ENCODE data around the gene SPINK9.

The SPINK9 gene

GRCh38 chr5:148368299-148368698, 32.9 kb downstream of the SPINK9 start:
- DNase-seq (ENCODE audit: low read depth): no peak

- DNase-seq (ENCODE audit: low read depth): no peak
Observed at GRCh38 chr5:148372166-148372725, 36.9 kb downstream of the SPINK9 start.

GRCh38 chr5:148372893-148373292, 37.5 kb downstream of the SPINK9 start:
- no peak for DNase-seq (ENCODE audit: low read depth)

GRCh38 chr5:148374690-148375360, 39.5 kb downstream of the SPINK9 start:
- no peak for DNase-seq (ENCODE audit: low read depth)

- no peak for DNase-seq (ENCODE audit: low read depth)
Observed at GRCh38 chr5:148376198-148376597, 40.8 kb downstream of the SPINK9 start.

- no peak for DNase-seq (ENCODE audit: low read depth)
Observed at GRCh38 chr5:148378670-148379069, 43.3 kb downstream of the SPINK9 start.

- no peak for DNase-seq (ENCODE audit: low read depth)
Observed at GRCh38 chr5:148379340-148379739, 44.0 kb downstream of the SPINK9 start.

- DNase-seq (ENCODE audit: low read depth): no peak
Observed at GRCh38 chr5:148381906-148382305, 46.5 kb downstream of the SPINK9 start.

GRCh38 chr5:148382961-148383360, 47.6 kb downstream of the SPINK9 start:
- DNase-seq (ENCODE audit: low read depth): no peak

GRCh38 chr5:148383564-148384379, 48.4 kb downstream of the SPINK9 start, which contains the start of gene FBXO38:
TSS of gene FBXO38 (plus strand) at chr5:148383958. CDS start at chr5:148394777, 10,819 bp downstream.
- peak; percentile 96 for DNase-seq (ENCODE audit: low read depth)

- no peak for DNase-seq (ENCODE audit: low read depth)
Observed at GRCh38 chr5:148384380-148384737, 49.0 kb downstream of the SPINK9 start.

GRCh38 chr5:148385094-148385493, 49.7 kb downstream of the SPINK9 start:
- no peak for DNase-seq (ENCODE audit: low read depth)

GRCh38 chr5:148386041-148386440, 50.7 kb downstream of the SPINK9 start:
- no peak for DNase-seq (ENCODE audit: low read depth)

- DNase-seq (ENCODE audit: low read depth): no peak
Observed at GRCh38 chr5:148387325-148387724, 52.0 kb downstream of the SPINK9 start.

- no peak for DNase-seq (ENCODE audit: low read depth)
Observed at GRCh38 chr5:148388696-148389095, 53.3 kb downstream of the SPINK9 start.
